ENCODE measurements around the gene CR2. TPM values are rescaled to one million over a fixed set of nuclear protein-coding genes. Genes with fewer than 3 reads are reported as not detected.
"Not testable (repeated sequence)": the region's sequence is repeated elsewhere in the genome, so short reads cannot be mapped to it uniquely, and the experiment has no call there.

The CR2 gene
- total and polyA plus RNA-seq, 7 donors, result 0.01 to 0.27 (median 0.16) TPM; not detected in 3

DNA sequence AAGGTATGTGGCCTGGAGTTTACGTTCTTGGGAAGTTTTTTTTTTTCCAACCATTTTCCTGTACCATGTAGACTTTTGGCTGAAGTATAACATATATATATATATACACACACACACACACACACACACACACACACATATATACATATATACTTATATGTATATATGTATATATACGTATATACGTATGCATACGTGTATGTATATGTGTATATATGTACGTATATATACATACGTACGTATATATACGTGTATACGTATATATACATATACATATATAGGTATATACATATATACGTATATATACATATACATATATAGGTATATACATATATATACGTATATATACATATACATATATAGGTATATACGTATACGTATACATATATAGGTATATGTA lies 60.8 kb downstream of the CR2 start:
- intact Hi-C loops (cut with DNase I), result no loop called here
- H3K27ac ChIP-seq, result no peak overlapping the region
- H3K9me3 ChIP-seq, result no peaks in the 10 kb centered on the region
- no peak overlapping the region for H3K4me3 ChIP-seq
- ATAC-seq, result no peak
- H3K4me1 ChIP-seq, result no peaks in the 10 kb centered on the region
- WGBS, 3 donors, result 92 to 94% (median 94%) methylated on average over 13 of the region's 13 CpGs
- H3K27me3 ChIP-seq (ENCODE audit: insufficient read depth in 3 of 3, low read length in 2 of 3), result no peaks in the 10 kb centered on the region
- DNase-seq, result no peak
- H3K36me3 ChIP-seq (ENCODE audit: insufficient read depth in 1 of 2, low read depth in 1 of 2), result no peaks in the 10 kb centered on the region
- TF ChIP-seq, protein P1, sequence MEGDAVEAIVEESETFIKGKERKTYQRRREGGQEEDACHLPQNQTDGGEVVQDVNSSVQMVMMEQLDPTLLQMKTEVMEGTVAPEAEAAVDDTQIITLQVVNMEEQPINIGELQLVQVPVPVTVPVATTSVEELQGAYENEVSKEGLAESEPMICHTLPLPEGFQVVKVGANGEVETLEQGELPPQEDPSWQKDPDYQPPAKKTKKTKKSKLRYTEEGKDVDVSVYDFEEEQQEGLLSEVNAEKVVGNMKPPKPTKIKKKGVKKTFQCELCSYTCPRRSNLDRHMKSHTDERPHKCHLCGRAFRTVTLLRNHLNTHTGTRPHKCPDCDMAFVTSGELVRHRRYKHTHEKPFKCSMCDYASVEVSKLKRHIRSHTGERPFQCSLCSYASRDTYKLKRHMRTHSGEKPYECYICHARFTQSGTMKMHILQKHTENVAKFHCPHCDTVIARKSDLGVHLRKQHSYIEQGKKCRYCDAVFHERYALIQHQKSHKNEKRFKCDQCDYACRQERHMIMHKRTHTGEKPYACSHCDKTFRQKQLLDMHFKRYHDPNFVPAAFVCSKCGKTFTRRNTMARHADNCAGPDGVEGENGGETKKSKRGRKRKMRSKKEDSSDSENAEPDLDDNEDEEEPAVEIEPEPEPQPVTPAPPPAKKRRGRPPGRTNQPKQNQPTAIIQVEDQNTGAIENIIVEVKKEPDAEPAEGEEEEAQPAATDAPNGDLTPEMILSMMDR (IDR thresholded peaks at IDR 0.05), result no peak

DNA sequence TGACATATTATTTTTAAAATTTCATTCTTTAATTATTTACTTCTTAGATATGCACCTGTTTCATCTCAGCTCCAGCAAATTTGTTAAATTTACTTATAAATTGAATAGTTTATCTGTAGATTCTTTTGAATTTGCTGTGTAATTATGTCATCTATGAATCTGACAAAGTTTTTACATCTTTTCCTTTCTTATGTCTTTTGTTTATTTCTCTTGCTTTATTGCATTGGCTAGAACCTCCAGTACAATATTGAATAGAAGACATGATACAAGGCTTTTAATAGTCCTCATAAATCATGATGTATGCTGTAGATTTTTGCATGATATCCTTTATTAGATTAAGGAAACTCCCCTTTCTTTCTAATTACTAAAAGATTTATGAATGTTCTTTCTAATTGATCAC lies 62.6 kb downstream of the CR2 start:
- Histone ChIP-seq H3K36me3 (ENCODE audit: insufficient read depth in 1 of 2, low read depth in 1 of 2) (no peaks in the 10 kb centered on the region), H3K9me3 (no peaks in the 10 kb centered on the region), H3K4me1 (no peaks in the 10 kb centered on the region), H3K4me3 (no peak overlapping the region), H3K27me3 (ENCODE audit: insufficient read depth in 3 of 3, low read length in 2 of 3) (peaks cover 0 to 2% (median 0%) of the 10 kb centered on the region in 3 donors), H3K27ac (no peak overlapping the region)
- DNase-seq (no peak), ATAC-seq (no peak)
- TF ChIP-seq, protein P1 (IDR thresholded peaks at IDR 0.05), result no peak
- intact Hi-C loops (cut with DNase I), result no loop called here

DNA sequence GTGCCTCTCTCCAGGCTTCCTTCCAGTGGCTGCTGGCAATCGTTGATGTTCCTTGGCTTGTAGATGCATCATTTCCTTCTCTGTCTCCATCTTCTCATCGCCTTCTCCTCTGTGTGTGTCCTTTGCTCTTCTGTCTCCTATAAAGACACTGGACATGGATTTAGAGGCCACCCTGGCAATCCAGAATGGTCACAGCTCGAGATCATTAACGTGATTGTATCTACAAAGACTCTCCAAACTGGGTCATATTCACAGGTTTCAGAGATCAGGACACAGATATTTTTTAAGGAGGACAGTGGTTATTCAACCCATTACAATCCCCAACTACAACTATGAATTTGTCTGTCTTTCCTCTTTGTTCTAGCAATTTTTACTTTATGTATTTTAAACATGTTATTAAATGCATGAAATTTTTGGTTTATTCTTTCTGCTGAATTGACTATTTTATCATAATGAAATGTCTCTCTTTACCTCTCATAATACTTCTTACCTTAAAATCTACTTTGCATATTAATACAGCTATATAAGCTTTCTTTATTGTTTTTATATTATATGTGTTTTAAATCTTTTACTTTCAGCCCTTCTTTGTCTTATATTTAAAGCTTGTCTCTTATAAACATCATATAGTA lies 64.6 kb downstream of the CR2 start:
- 53 to 56% (median 54%) methylated on average over 4 of the region's 4 CpGs for WGBS, 3 donors
- H3K4me3 ChIP-seq, result no peak overlapping the region
- TF ChIP-seq, protein P1 (IDR thresholded peaks at IDR 0.05), result no peak
- H3K27me3 ChIP-seq (ENCODE audit: insufficient read depth in 3 of 3, low read length in 2 of 3), result peaks cover 0 to 5% (median 0%) of the 10 kb centered on the region in 3 donors
- H3K36me3 ChIP-seq (ENCODE audit: insufficient read depth in 1 of 2, low read depth in 1 of 2), result no peaks in the 10 kb centered on the region
- H3K4me1 ChIP-seq, result no peaks in the 10 kb centered on the region
- DNase-seq (no peak), ATAC-seq (no peak)
- no peaks in the 10 kb centered on the region for H3K9me3 ChIP-seq
- intact Hi-C loops (cut with DNase I), result no loop called here
- no peak overlapping the region for H3K27ac ChIP-seq

DNA sequence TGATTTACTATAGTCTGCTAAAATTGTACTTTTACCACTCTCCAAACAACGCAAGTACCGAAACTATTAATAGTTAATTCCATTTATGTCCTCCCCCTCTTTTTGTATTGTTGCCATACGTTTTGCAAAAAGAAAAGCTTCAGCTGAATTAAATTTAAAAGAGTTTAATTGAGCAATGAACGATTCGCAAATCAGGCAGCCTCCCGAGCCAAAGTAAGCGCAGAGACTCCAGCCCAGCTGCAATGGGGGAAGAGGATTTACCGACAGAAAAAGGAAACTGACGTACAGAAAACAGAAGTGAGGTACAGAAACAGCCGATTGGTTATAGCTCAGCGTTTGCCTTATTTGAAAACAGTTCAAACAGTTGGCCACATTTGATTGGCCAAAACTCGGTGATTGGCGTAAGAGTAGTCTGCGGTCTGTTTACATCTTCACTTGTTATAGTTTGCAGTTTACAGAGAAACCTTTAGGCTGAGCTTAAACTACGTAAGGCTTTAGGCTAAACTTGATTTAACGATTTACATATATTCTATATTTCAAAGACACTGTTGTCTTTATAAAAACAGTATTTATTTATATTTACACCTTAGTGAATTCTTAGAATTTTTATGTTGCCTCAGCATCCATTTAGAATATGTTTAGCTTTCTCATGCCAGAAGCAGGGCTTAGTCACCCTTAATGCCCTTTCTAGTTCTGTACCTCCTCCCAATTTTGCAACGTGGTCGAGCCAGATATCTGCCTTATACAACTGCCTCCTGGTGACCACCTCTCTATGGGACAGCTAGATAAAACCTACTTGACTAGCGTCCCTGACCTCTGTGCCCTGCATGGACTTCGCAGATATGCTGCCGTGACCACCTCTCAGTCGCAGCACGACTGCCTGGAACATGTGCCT lies 65.6 kb downstream of the CR2 start:
- Histone ChIP-seq H3K4me1 (no peaks in the 10 kb centered on the region), H3K9me3 (no peaks in the 10 kb centered on the region), H3K4me3 (no peak overlapping the region), H3K36me3 (ENCODE audit: insufficient read depth in 1 of 2, low read depth in 1 of 2) (no peaks in the 10 kb centered on the region), H3K27ac (no peak overlapping the region), H3K27me3 (ENCODE audit: insufficient read depth in 3 of 3, low read length in 2 of 3) (peaks cover 0 to 5% (median 0%) of the 10 kb centered on the region in 3 donors)
- no peak for ATAC-seq
- no peak for DNase-seq
- intact Hi-C loops (cut with DNase I), result no loop called here
- WGBS, 3 donors, result 76 to 79% (median 76%) methylated on average over 23 of the region's 23 CpGs
- TF ChIP-seq, protein P1 (IDR thresholded peaks at IDR 0.05), result no peak

DNA sequence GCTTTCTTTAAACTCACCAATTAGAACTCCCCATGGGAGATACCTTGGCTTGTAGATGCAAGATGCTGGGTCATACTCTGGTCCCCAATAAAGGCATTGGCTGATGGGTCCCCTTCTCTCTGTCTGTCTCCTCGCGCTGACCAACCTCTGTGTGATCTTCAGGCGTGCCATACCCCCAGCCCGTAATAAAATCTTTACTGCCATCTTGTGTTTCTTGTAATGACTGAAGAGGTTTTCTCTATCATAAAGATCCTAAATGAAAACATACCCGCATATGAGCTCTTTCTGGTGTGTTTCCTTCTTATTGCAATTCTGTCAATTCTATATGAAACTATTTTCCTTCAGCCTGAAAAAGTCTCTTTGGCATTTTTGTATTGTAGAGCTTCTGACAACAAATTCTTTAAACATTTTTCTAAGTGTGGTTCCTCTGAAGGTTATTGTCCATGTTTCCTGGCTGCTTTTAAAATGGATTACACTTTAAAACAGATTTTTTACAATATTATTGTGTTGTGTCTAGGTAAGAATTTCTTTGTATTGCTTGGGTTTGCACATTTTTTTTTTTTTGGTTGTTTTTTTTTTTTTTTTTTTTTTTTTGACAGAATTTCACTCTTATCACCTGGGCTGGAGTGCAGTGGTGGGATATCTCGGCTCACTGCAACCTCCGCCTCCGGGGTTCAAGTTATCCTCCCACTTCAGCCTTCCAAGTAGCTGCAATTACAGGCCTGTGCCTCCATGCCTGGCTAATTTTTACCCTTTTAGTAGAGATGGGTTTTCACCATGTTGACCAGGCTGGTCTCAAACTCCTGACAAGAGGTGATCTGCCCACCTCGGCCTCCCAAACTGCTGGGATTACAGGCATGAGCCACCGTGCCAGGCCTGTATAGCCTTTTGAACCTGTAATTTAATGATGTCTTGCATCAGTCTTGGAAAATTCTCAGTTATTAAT lies 66.5 kb downstream of the CR2 start:
- H3K27ac ChIP-seq; intact Hi-C loops (cut with DNase I); H3K4me1 ChIP-seq; H3K36me3 ChIP-seq (ENCODE audit: insufficient read depth in 1 of 2, low read depth in 1 of 2); H3K27me3 ChIP-seq (ENCODE audit: insufficient read depth in 3 of 3, low read length in 2 of 3); ATAC-seq; H3K4me3 ChIP-seq; H3K9me3 ChIP-seq; DNase-seq: not testable (repeated sequence)
- WGBS, 3 donors, result 83 to 85% (median 84%) methylated on average over 10 of the region's 10 CpGs

DNA sequence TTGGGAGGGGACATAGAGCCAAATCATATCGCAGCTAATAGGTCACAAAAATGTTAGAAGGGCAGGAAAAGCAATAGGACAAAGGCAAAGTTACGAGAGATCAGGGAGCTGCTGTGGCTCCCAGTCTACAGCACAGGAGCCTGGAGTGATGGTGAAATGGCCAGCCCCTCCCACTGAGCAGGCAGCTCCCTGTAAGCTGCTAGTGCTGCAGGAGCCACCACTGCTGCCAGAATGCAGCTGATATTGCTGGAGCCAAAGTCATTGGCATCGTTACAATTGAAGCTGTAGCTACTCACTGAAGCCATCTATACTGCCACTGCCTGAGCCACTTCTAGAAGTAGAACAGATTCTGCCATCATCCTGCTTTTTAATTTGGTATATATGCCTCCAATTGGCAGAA lies 71.1 kb downstream of the CR2 start:
- ATAC-seq; H3K9me3 ChIP-seq; H3K27me3 ChIP-seq (ENCODE audit: insufficient read depth in 3 of 3, low read length in 2 of 3); DNase-seq; H3K4me3 ChIP-seq; intact Hi-C loops (cut with DNase I); H3K27ac ChIP-seq; H3K4me1 ChIP-seq; H3K36me3 ChIP-seq (ENCODE audit: insufficient read depth in 1 of 2, low read depth in 1 of 2): not testable (repeated sequence)
- 50 to 83% (median 68%) methylated on average over 1 to 3 of the region's 3 CpGs for WGBS, 3 donors

DNA sequence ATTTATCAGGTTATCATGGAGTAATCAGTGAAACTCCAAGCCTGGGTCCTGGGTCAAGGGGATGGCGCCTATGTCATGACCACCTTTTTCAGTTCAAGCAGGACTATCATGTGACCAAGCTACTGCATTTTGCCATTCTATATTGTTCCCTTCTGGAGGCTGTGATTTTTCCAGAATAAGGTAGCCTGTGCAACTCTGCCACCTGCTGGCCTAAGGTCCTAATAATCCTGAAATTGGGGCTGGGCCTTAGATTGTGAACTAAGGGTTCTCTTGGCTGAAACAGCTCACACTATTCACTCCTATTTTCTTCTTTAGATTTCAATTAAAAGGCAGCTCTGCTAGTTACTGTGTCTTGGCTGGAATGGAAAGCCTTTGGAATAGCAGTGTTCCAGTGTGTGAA lies 74.3 kb downstream of the CR2 start:
- H3K4me1 ChIP-seq; H3K4me3 ChIP-seq; intact Hi-C loops (cut with DNase I); H3K27me3 ChIP-seq (ENCODE audit: insufficient read depth in 3 of 3, low read length in 2 of 3); H3K9me3 ChIP-seq; DNase-seq; H3K27ac ChIP-seq; ATAC-seq; H3K36me3 ChIP-seq (ENCODE audit: insufficient read depth in 1 of 2, low read depth in 1 of 2): not testable (repeated sequence)
- no CpG with 5 or more reads among the region's 1 CpG for WGBS, 3 donors
